HG03064 (cell line): ENCODE measurements around the gene WFDC1.

Source experiments
- ATAC-seq: cut with Tn5 transposase; IDR thresholded peaks from one replicate; pipeline ENCODE4 v1.9.1; 2021; ENCODE audit warnings: low read depth; ENCODE audit not compliant: unreplicated experiment

The WFDC1 gene, protein sequence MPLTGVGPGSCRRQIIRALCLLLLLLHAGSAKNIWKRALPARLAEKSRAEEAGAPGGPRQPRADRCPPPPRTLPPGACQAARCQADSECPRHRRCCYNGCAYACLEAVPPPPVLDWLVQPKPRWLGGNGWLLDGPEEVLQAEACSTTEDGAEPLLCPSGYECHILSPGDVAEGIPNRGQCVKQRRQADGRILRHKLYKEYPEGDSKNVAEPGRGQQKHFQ

GRCh38 chr16:84294531-84295142, at the start of gene WFDC1:
TSS of gene WFDC1 (plus strand) at chr16:84294878. CDS start at chr16:84294972, 94 bp downstream.
- ATAC-seq, result no peak

DNA sequence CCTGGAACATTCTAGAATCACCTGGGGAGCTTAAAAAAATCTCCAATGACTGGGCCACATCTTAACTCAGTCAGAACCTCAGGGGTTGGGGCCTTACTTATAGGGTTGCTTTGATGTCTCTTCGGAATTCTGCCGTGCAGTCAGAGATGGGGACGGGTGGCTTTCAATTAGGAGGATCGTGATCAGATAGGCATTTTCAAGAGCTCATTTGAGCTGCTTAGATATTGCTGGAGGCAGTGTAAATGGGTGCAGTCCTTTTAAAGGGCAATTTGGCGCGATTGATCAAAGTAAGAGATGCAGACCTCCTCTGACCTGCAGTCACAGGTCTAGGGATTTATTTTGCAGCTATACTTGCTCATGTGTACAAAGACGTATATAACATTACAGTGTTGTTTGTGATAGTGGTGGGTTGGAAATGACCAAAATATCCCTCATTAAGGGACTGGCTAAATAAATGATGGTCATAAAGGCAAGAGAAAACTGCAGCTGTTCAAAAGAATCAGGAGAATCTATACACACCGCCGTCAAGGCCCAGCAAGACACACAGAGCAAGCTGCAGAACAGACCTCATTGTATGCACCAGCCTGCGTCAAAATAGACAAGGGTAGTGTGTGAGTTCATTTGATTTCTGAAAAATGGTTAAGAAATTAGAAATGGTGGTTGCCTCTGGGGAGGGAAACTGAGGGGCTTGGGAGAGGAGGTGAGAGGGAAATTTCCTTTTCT, 48.6 kb upstream of the WFDC1 start:
- no peak for ATAC-seq

GRCh38 chr16:84246679-84247077, 48.0 kb upstream of the WFDC1 start:
- no peak for ATAC-seq

DNA sequence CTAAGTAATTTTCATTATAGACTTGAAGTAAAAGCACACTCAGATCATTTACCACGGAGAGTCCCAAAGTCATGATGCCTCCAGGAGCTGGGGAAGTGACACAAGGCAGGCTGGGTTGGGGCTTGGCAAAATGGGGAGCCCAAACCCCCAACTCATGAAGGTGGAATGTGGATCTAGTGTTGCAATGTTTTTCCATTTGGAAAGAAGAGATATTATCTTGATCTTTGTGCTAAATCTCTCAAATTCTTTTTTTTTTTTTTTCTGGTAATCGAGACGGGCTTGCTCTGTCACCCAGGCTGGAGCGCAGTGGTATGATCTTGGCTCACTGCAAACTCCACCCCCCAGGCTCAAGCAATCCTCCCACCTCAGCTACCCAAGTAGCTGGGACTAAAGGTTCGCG, 47.3 kb upstream of the WFDC1 start:
- no peak for ATAC-seq

DNA sequence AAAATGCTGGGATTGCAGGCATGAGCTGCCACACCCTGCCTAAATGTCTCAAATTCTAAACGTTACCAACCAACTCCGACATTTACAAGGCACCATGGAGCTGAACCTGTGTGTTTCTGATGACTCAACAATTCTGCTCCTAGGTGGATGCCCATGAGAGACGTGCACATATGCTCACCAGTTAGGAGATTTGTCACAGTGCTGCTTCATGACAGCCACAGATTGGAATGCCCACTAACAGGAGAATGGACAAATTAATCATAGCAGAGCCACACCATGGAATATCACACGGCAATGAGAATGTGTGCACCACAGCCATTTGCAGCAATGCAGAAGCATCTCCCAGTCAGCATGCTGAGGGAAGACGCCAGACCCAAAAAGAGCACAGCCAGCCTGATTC, 46.8 kb upstream of the WFDC1 start:
- ATAC-seq, result no peak

DNA sequence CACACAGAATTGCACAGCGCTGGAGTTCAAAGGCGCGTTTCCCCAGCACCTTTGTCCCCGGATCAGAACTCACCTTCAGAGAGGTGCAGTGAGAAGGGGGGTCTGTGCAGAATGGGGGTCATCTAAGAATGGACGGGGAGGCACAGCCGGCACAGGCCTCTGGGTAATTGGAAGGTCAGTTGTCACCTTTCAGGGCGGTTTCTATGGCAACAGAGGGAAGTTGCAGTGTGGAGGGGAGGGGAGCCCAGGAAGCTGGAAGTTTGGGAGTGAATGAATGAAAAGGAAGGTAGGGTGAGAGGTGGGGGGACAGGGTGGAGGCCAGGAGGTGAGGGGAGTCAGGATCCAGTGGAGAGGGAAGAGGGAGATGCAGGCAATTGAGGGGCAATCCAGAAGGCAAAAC, 42.5 kb upstream of the WFDC1 start:
- ATAC-seq, result no peak

GRCh38 chr16:84253173-84253572, 41.5 kb upstream of the WFDC1 start:
- no peak for ATAC-seq

- ATAC-seq, result no peak
Measured at GRCh38 chr16:84254062-84254461, 40.6 kb upstream of the WFDC1 start.

DNA sequence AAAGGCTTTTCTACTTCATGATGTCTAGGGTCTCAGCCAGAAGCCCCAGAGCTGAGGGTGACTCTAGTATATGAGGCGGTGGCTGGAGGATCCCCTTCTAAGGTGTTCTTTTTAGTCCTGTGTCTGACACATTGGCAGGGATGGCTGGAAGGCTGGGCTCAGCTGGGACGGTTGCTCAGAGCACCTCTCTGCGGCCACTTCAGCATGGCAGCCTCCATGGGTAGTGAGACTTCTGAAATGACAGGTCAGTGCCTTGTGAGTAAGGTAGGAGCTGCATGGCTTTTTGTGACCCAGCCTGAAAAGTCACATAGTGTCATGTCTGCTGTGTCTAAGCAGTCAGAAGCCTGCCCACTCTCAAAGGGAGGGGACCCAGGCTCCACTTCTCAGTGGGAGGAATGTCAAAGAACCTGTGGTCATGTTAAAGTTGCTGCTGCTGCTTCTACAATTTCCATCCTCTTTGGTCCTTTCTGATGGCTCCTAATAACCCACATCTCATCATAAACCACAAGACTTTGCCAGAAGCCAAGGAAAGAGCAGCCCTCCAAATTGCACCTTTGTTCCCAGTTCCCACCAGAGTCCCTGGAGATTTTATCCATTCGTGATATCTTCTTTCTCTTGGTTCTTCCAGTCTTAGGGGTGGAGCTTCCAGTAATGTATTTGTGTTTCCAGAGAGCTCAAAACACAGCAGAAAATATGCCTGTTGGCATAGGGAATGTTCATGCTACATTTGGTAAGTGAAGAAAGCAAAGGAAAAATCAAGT, 39.4 kb upstream of the WFDC1 start:
- ATAC-seq, result no peak

GRCh38 chr16:84258266-84258665, 36.4 kb upstream of the WFDC1 start:
- no peak for ATAC-seq

DNA sequence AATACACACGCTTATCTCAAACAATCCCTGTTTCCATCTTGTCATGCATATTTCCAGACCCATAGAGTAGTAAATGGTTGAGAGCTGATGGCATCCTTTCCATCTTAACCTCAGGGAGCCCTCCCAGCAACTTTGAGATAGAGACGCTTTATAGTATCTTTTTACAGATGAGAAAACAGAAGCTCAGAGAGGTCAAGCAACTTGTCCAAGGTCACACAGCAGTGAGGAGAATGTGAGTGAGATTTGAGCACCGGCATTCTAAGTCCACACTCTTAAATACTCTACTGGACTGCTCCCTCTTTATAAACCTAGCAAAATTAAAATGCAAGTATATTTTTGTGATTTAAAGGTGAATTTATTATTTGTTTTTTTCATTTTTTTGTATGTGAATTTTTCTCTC, 35.0 kb upstream of the WFDC1 start:
- ATAC-seq, result no peak

GRCh38 chr16:84260766-84261554, 33.7 kb upstream of the WFDC1 start:
- ATAC-seq, result no peak

- ATAC-seq, result no peak
Measured at GRCh38 chr16:84262031-84262430, 32.6 kb upstream of the WFDC1 start.

DNA sequence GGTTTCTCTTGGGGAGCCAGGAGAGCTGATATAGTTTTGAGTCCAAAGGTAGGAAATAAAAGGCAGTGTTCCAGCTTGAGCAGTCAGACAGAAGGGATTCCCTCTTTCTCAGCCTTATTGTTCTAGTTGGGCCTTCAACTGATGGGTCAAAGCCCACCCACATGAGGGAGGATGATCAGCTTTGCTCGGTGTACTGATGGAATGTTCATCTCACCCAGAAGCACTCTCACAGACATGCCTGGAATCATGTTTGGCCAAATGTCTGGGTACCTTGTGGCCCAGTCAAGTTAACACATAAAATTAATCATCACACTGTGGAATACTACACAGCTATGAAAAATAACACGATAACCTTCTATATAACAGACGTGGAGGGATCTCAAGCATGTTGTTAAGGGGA, 31.7 kb upstream of the WFDC1 start:
- no peak for ATAC-seq

GRCh38 chr16:84266451-84266850, 28.2 kb upstream of the WFDC1 start:
- ATAC-seq, result no peak

GRCh38 chr16:84267380-84267779, 27.3 kb upstream of the WFDC1 start:
- ATAC-seq, result no peak

DNA sequence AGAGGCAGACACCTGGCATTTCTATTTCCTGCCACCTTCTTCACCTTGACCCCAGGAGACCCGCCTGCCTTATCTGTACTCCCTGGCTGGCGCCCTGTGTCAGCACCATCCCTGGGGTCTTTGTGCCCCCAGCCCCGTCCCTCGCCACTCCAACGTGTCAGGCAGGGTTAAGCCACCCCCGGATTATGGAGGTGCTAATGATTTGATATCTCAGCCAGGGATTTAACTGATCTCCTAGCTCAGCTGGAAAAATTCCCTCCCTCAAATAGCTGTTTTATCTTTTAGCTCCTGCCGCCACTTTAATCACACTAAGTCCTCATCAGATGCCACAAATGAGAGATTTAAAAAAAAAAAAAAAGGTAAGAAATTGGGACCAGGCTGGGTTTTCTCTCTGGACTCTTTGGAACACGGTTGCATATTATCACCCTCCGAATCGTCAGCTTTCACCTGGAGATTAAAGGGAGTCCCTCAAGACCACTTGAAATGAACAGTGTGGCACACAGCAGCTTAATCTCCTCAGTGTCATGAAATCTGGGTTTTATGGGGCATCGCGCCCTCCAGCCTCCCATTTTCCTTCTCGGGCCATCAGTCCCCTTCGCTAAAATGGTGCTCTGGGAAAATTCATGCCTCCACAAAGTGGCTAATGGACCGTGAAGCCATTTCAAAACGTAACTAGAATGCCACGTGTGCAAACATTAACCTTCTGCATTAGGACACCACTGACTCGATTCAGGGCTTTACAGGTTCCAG, 26.2 kb upstream of the WFDC1 start:
- ATAC-seq, result no peak

GRCh38 chr16:84270071-84270470, 24.6 kb upstream of the WFDC1 start:
- ATAC-seq, result no peak

DNA sequence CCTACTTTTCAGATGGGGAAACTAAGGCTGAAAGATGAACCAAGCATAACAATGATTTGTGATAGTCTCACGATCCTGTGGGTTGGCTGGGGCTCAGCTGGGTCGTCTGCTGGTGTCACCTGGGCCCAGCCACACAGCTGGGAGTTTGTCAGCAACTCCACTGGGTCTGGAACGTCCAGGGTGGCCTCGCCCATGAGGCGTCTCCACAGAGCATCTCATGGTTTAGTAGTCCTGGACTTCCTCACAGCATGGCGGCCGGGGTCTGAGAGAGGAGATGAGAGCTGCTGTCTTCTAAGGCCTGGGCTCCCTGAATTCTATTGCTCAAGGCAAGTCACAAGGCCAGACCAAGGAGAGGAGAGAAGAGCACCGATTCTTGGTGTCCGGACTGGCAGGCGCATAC, 24.1 kb upstream of the WFDC1 start:
- ATAC-seq, result no peak

DNA sequence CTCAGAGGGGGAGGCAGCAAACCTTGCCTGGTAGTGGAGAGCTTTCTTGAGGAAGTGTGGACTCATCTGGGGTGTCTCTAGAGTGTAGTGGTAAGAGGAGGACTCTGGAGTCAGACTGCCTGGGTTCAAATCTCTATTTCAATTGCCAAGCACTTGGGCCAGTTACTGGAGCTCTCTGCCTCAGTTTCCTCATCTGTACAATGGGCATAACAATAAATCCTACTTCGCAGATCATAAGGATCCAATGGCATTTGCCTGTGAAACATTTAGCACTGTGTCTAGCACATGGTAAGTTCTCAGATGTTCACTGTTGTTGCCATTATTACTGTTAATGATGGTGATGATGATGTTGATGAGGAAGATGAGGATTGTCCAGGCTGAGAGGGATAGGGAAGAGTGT, 23.6 kb upstream of the WFDC1 start:
- ATAC-seq, result no peak
